Panc1 (cell line): ENCODE data around the gene INPP5D. TPM values are rescaled to one million over a fixed set of nuclear protein-coding genes. Genes with fewer than 3 reads are reported as not detected.

Experiments used
- ATAC-seq: fragments of 200-7000 bp; cut with Tn5 transposase; 2 replicates; pipeline ENCODE4 v1.9.1; 2020; ENCODE audit warnings: mild to moderate bottlenecking, moderate library complexity
- BruUV-seq: library from RNA; stranded (reverse); fragments of 400-500 nt; replicated peaks from 2 replicates; lab custom pipeline; 2021; lab: Mats Ljungman, UMichigan
- CTCF ChIA-PET: fragments of 300-600 bp; sonication (Branson Sonifier 250); formaldehyde crosslinking; loops from one replicate; lab custom pipeline; 2022; ENCODE audit warnings: antibody characterized with exemption; lab: Charles Lee
- POLR2A ChIA-PET: fragments of 300-600 bp; sonication (Branson Sonifier 250); formaldehyde crosslinking; loops from one replicate; lab custom pipeline; 2022; ENCODE audit warnings: antibody characterized with exemption; lab: Charles Lee
- DNase-seq: peaks from one replicate; pipeline ENCODE4 v3.0.0-alpha.2; 2010; ENCODE audit warnings: low read depth, low spot score
- H3K27ac ChIP-seq: 2 replicates; pipeline ENCODE4 v1.5.1; 2011; ENCODE audit warnings: mild to moderate bottlenecking, low read length, inconsistent platforms
- H3K27me3 ChIP-seq: fragments of 200-500 bp; sonication (Bioruptor generic); 2 replicates; pipeline ENCODE4 v1.6.0; 2014; ENCODE audit warnings: low read length, inconsistent platforms; ENCODE audit not compliant: control insufficient read depth, insufficient read depth
- H3K36me3 ChIP-seq: fragments of 200-500 bp; sonication (Bioruptor generic); 2 replicates; pipeline ENCODE4 v1.5.1; 2014; ENCODE audit warnings: inconsistent platforms, mild to moderate bottlenecking, low read length, moderate library complexity; ENCODE audit not compliant: control insufficient read depth, insufficient read depth
- H3K4me1 ChIP-seq: 2 replicates; pipeline ENCODE4 v1.5.1; 2011; ENCODE audit warnings: inconsistent platforms, mild to moderate bottlenecking, low read length, moderate library complexity; ENCODE audit not compliant: control insufficient read depth, insufficient read depth
- H3K4me3 ChIP-seq, 2 experiments: 2 replicates each; pipeline ENCODE4 v1.5.1; 2011 to 2012; ENCODE audit warnings: low read depth in 2 of 2, low read length in 2 of 2, mild to moderate bottlenecking in 2 of 2, inconsistent platforms in 1 of 2, moderate library complexity in 1 of 2
- H3K9me3 ChIP-seq: fragments of 200-500 bp; sonication (Bioruptor generic); 2 replicates; pipeline ENCODE4 v1.5.1; 2014; ENCODE audit warnings: low read depth, mild to moderate bottlenecking, inconsistent platforms, low read length, moderate library complexity; ENCODE audit not compliant: control insufficient read depth, insufficient read depth
- POLR2AphosphoS5 ChIP-seq: IDR thresholded peaks from 2 replicates; pipeline ENCODE4 v1.6.1; 2012; ENCODE audit warnings: mild to moderate bottlenecking, low read depth, low read length, moderate library complexity
- SIN3A ChIP-seq: IDR thresholded peaks from 2 replicates; pipeline ENCODE4 v1.6.1; 2012; ENCODE audit warnings: low read depth, mild to moderate bottlenecking, low read length, moderate library complexity, borderline replicate concordance; ENCODE audit not compliant: insufficient read depth
- TCF7L2 ChIP-seq: IDR thresholded peaks from 2 replicates; pipeline ENCODE4 v1.6.1; 2011; ENCODE audit warnings: mild to moderate bottlenecking, low read depth, low read length, inconsistent platforms
- in situ Hi-C: cut with HindIII; loops from 2 replicates; pipeline ENCODE4 v1.10.0; 2016; ENCODE audit warnings: low sequenced_read_pairs, low pct_unique_long_range_greater_than_20kb
- intact Hi-C: fragments of 100-400 bp; cut with micrococcal nuclease; formaldehyde crosslinking; loops from one replicate; pipeline ENCODE4 v1.10.0; 2022; ENCODE audit not compliant: unreplicated experiment
- total RNA-seq: library from RNA; stranded (reverse); gene quantifications from one replicate; pipeline ENCODE4 v1.2.1, GENCODE V29; 2021; ENCODE audit not compliant: unreplicated experiment
- TF ChIP-seq, protein P1 (sequence below): fragments of 450-650 bp; IDR thresholded peaks from 2 replicates; pipeline ENCODE4 v1.5.1; 2017; ENCODE audit warnings: mild to moderate bottlenecking
- TF ChIP-seq, protein P2 (sequence below), 2 experiments: IDR thresholded peaks; 2 replicates each; pipeline ENCODE4 v1.6.1; 2011 to 2012; ENCODE audit warnings: low read depth in 2 of 2, control low read depth in 1 of 2, low read length in 1 of 2, mild to moderate bottlenecking in 1 of 2, moderate library complexity in 1 of 2; ENCODE audit not compliant: insufficient read depth in 1 of 2

Gene INPP5D
- total RNA-seq, 1 experiment from 2014 or later = 0.39 TPM

DNA sequence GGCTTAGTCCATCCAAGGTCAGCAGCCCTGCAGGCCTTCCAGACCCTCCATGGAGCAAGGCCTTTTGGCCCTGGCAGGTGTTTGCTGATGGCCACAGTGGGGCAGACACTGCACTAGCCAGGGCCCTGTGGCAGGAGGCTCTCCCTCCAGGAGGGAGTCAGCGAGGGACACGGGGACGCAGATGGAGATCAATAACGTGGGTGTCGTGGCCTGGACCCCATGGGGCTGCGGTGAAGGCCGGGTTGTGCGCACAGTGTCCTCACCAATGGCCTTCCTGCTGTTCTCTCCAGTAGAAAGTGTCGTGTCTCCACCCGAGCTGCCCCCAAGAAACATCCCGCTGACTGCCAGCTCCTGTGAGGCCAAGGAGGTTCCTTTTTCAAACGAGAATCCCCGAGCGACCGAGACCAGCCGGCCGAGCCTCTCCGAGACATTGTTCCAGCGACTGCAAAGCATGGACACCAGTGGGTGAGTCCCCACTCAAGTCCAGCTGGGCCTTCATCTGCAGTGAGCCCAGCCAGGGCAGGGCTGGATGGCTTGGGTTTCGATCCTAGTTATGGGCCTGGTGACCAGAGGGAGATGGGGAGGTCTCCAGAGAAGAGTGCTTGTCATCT lies 65.4 kb downstream of the INPP5D start:
- intact Hi-C loops = no loop called here
- Histone ChIP-seq H3K4me3 (no peak overlapping the region), H3K36me3 (no peaks in the 10 kb centered on the region), H3K4me1 (no peaks in the 10 kb centered on the region), H3K27me3 (no peaks in the 10 kb centered on the region), H3K27ac (no peak overlapping the region), H3K9me3 (no peaks in the 10 kb centered on the region)
- DNase-seq (no peak), ATAC-seq (no peak)
- in situ Hi-C loops = no loop called here
- ChIA-PET CTCF (no interaction called here), POLR2A (no interaction called here)
- TF ChIP-seq POLR2AphosphoS5 (no peak), TCF7L2 (no peak), SIN3A (no peak)
- TF ChIP-seq, protein P1, sequence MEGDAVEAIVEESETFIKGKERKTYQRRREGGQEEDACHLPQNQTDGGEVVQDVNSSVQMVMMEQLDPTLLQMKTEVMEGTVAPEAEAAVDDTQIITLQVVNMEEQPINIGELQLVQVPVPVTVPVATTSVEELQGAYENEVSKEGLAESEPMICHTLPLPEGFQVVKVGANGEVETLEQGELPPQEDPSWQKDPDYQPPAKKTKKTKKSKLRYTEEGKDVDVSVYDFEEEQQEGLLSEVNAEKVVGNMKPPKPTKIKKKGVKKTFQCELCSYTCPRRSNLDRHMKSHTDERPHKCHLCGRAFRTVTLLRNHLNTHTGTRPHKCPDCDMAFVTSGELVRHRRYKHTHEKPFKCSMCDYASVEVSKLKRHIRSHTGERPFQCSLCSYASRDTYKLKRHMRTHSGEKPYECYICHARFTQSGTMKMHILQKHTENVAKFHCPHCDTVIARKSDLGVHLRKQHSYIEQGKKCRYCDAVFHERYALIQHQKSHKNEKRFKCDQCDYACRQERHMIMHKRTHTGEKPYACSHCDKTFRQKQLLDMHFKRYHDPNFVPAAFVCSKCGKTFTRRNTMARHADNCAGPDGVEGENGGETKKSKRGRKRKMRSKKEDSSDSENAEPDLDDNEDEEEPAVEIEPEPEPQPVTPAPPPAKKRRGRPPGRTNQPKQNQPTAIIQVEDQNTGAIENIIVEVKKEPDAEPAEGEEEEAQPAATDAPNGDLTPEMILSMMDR = no peak
- TF ChIP-seq, protein P2, sequence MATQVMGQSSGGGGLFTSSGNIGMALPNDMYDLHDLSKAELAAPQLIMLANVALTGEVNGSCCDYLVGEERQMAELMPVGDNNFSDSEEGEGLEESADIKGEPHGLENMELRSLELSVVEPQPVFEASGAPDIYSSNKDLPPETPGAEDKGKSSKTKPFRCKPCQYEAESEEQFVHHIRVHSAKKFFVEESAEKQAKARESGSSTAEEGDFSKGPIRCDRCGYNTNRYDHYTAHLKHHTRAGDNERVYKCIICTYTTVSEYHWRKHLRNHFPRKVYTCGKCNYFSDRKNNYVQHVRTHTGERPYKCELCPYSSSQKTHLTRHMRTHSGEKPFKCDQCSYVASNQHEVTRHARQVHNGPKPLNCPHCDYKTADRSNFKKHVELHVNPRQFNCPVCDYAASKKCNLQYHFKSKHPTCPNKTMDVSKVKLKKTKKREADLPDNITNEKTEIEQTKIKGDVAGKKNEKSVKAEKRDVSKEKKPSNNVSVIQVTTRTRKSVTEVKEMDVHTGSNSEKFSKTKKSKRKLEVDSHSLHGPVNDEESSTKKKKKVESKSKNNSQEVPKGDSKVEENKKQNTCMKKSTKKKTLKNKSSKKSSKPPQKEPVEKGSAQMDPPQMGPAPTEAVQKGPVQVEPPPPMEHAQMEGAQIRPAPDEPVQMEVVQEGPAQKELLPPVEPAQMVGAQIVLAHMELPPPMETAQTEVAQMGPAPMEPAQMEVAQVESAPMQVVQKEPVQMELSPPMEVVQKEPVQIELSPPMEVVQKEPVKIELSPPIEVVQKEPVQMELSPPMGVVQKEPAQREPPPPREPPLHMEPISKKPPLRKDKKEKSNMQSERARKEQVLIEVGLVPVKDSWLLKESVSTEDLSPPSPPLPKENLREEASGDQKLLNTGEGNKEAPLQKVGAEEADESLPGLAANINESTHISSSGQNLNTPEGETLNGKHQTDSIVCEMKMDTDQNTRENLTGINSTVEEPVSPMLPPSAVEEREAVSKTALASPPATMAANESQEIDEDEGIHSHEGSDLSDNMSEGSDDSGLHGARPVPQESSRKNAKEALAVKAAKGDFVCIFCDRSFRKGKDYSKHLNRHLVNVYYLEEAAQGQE (IDR thresholded peaks at IDR 0.05; ENCODE audit: insufficient read depth in 1 of 2, low read depth in 2 of 2, low read length in 1 of 2) = no peak
- BruUV-seq = no TSS peak

DNA sequence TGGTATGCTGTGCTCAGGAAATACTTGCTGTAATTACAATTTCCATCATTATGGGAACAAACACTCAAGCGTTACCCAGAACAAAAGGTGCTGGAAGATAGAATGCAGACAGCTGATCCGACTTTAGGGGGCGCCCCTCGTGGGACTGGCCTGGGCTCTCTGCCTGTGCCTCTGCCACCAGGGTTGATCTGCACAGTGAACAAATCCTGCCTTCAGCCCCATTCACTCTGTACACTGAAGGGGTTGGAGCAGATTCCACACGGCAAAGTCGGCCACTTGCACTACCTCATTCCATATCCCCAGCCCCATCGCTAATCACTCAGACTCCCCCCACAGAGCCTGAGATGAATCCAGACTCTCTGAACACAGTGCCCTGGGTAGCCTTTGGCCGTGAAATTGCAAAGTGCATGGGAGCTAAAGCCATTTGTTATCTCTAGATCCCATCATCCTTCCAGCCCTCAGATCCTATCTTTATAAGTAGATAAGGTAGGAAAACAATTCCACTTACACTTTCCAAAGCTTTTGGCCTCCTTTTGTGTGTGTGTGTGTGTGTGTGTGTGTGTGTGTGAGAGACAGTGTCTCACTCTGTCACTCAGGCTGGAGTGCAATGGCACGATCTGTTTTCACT lies 69.3 kb downstream of the INPP5D start:
- intact Hi-C loops = no loop called here
- Histone ChIP-seq H3K4me3 (no peak overlapping the region), H3K4me1 (no peaks in the 10 kb centered on the region), H3K36me3 (no peaks in the 10 kb centered on the region), H3K27ac (no peak overlapping the region), H3K27me3 (no peaks in the 10 kb centered on the region), H3K9me3 (no peaks in the 10 kb centered on the region)
- ChIA-PET CTCF (interaction anchor here (0.6 kb wide), 1 partner anchor 9 kb away, joined by 4 read pairs; no protein-coding TSS in a partner anchor), POLR2A (no interaction called here)
- in situ Hi-C loops = no loop called here
- BruUV-seq = no TSS peak
- ATAC-seq (peak; percentile 61), DNase-seq (no peak)
- TF ChIP-seq POLR2AphosphoS5 (no peak), TCF7L2 (no peak), SIN3A (no peak)
- TF ChIP-seq, protein P2 (IDR thresholded peaks at IDR 0.05; ENCODE audit: insufficient read depth in 1 of 2, low read depth in 2 of 2, low read length in 1 of 2) = no peak
- TF ChIP-seq, protein P1 = no peak
